ENCODE measurements around the gene CREB3L2. TPM values are rescaled to one million over a fixed set of nuclear protein-coding genes. Genes with fewer than 3 reads are reported as not detected.

Gene CREB3L2
- total RNA-seq, 4 donors from 2014 or later = 10.9 to 24.5 (median 14.1) TPM

DNA sequence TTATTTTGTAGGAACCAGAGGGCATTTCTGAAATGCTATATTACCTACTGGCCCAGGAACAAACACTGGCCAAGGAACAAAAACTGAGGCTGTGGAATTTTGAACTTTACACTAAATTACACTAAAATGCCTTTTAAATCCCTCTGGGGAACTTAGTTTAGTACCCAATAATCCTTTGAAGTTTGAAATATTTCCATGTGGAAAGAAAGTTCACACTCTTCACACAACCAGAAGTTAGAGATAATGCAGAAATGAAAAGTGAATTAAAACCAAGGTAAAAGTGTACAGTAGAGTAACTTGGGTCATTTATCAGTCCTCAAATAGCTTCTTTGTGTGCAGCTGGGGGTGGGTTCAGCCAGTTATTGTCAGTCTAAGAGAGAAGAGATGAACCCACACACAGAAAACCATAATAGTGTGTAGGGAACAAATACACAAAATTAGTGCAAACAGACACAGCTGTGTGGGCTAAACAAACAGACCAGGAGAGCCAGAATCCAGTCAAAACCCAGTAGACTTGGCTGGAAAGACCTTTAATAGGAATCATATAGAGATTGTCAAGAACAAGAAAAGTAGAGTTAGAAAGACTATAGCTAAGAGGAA, 108.6 kb downstream of the CREB3L2 start:
- Histone ChIP-seq H3K36me3 (peaks cover 33% of the 10 kb centered on the region), H3K4me3 (no peak overlapping the region), H3K9me3 (no peaks in the 10 kb centered on the region), H3K27me3 (no peaks in the 10 kb centered on the region), H3K27ac (no peak overlapping the region), H3K4me1 (no peaks in the 10 kb centered on the region)
- DNase-seq (ENCODE audit: low spot score in 2 of 2) = no peak
- TF ChIP-seq POLR2A (IDR thresholded peaks at IDR 0.05) (no peak), EP300 (IDR thresholded peaks at IDR 0.05) (no peak), POLR2AphosphoS5 (IDR thresholded peaks at IDR 0.05) (no peak)
- TF ChIP-seq, protein P1, sequence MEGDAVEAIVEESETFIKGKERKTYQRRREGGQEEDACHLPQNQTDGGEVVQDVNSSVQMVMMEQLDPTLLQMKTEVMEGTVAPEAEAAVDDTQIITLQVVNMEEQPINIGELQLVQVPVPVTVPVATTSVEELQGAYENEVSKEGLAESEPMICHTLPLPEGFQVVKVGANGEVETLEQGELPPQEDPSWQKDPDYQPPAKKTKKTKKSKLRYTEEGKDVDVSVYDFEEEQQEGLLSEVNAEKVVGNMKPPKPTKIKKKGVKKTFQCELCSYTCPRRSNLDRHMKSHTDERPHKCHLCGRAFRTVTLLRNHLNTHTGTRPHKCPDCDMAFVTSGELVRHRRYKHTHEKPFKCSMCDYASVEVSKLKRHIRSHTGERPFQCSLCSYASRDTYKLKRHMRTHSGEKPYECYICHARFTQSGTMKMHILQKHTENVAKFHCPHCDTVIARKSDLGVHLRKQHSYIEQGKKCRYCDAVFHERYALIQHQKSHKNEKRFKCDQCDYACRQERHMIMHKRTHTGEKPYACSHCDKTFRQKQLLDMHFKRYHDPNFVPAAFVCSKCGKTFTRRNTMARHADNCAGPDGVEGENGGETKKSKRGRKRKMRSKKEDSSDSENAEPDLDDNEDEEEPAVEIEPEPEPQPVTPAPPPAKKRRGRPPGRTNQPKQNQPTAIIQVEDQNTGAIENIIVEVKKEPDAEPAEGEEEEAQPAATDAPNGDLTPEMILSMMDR (IDR thresholded peaks at IDR 0.05) = no peak

DNA sequence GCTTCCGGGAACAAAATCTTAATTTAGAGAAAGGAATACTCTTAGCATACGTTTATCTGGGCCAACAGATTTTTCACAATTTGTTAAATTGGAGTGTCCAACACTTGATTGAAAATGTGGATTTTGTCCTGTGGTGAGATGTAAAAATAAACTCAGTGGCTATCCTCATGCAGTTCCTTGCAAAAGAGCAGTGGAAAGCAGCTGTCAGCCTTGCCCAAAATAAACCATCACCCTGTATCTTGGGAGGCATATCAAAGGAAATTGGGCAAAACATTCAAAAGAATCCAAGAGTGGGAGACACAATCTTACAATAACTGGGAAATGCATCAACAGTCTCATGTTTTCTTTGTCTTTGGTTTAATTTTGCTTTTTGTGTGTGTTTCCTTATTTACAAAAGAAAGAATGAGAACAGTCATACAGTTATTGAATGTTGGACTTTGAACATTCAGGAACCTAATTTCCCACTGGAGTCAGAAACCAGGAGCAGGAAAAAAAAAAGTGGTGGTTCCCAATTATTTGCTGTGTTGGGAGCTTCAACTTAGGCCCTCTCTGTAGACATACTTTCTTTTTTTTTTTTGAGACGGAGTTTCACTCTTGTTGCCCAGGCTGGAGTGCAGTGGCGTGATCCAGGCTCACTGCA, 110.8 kb downstream of the CREB3L2 start:
- WGBS = 72% methylated on average over 4 of the region's 4 CpGs
- Histone ChIP-seq H3K4me3 (no peak overlapping the region), H3K27me3 (no peaks in the 10 kb centered on the region), H3K9me3 (no peaks in the 10 kb centered on the region), H3K36me3 (peaks cover 28% of the 10 kb centered on the region), H3K27ac (no peak overlapping the region), H3K4me1 (no peaks in the 10 kb centered on the region)
- DNase-seq (ENCODE audit: low spot score in 2 of 2) = no peak
- TF ChIP-seq POLR2AphosphoS5 (IDR thresholded peaks at IDR 0.05) (no peak), POLR2A (IDR thresholded peaks at IDR 0.05) (no peak), EP300 (IDR thresholded peaks at IDR 0.05) (no peak)
- TF ChIP-seq, protein P1 (IDR thresholded peaks at IDR 0.05) = no peak

DNA sequence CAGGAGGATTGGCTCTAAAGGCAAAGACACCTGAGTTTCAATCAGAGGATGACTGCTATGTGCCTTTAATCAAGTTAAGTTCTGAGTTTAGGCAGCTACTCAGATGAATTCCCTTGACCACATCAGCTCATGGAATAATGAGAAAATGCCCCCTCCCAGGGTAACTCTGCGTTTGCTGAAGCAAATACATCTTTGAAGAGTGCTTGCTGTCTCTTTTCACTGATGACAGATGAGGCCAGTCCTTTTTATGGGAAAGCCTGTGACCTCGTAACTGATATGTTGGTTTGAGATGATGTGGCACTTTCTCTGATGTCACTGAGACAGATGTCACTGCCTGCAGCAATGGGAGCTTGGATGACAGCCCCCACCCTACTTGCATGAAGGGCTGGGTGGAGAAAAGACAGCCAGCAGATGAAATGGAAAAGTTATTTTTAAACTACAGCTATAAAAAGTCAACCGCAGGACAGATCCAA, 111.4 kb downstream of the CREB3L2 start:
- no peak for DNase-seq (ENCODE audit: low spot score in 2 of 2)
- TF ChIP-seq, protein P1 (IDR thresholded peaks at IDR 0.05) = no peak
- no peak for TF ChIP-seq EP300 (IDR thresholded peaks at IDR 0.05)
- no peak for TF ChIP-seq POLR2AphosphoS5 (IDR thresholded peaks at IDR 0.05)
- Histone ChIP-seq H3K36me3 (peaks cover 25% of the 10 kb centered on the region), H3K9me3 (no peaks in the 10 kb centered on the region), H3K27me3 (no peaks in the 10 kb centered on the region), H3K4me1 (no peaks in the 10 kb centered on the region), H3K4me3 (no peak overlapping the region), H3K27ac (no peak overlapping the region)
- 42% methylated on average over 3 of the region's 3 CpGs for WGBS

DNA sequence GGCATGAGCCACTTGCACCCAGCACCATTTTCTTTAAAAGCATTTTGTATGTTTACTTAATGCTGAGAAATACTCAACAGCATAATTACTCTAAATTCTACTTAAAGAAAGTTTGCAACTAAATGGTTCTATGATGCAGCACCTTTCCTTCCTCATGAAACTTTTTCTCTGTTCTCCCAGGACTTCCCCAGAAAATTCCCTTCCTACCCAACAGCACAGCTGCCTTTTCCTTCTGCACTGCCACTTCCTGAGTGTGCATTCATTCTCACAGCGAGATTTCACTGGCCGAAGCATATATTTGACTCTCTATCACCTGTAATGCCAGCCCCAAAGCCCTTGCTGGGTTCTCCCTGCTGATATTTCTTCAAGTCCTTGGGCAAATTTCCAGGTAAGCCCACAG, 113.6 kb downstream of the CREB3L2 start:
- no peaks in the 10 kb centered on the region for H3K4me1 ChIP-seq
- 77% methylated on average over 2 of the region's 2 CpGs for WGBS
- no peaks in the 10 kb centered on the region for H3K9me3 ChIP-seq
- no peak overlapping the region for H3K4me3 ChIP-seq
- TF ChIP-seq POLR2AphosphoS5 (IDR thresholded peaks at IDR 0.05) (no peak), POLR2A (IDR thresholded peaks at IDR 0.05) (no peak), EP300 (IDR thresholded peaks at IDR 0.05) (no peak)
- TF ChIP-seq, protein P1 (IDR thresholded peaks at IDR 0.05) = no peak
- no peaks in the 10 kb centered on the region for H3K27me3 ChIP-seq
- peaks cover 33% of the 10 kb centered on the region for H3K36me3 ChIP-seq
- H3K27ac ChIP-seq = no peak overlapping the region
- DNase-seq (ENCODE audit: low spot score in 2 of 2) = no peak

DNA sequence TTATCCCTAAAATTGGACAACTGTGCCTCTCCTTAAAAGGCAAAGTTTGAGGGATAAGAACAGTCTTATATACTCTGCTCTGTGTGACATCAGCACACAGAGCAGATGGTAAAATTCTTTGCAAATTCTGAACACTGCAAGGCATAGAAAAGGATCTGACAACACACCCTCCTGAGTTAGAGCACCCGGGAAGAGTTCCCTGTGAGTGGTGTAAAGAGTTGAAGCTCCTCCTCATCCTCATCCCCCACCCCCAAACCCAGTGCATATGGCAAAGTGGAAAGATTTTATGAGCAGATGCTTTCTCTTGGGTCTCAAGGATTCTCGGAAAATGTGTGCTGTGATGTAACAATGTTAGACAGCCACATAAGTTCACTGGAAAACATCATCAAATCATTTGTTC, 115.1 kb downstream of the CREB3L2 start:
- H3K36me3 ChIP-seq = peaks cover 46% of the 10 kb centered on the region
- no peak for TF ChIP-seq EP300 (IDR thresholded peaks at IDR 0.05)
- no peak for TF ChIP-seq POLR2A (IDR thresholded peaks at IDR 0.05)
- TF ChIP-seq POLR2AphosphoS5 (IDR thresholded peaks at IDR 0.05) = no peak
- TF ChIP-seq, protein P1 (IDR thresholded peaks at IDR 0.05) = no peak
- no peaks in the 10 kb centered on the region for H3K9me3 ChIP-seq
- no peak overlapping the region for H3K27ac ChIP-seq
- no peak for DNase-seq (ENCODE audit: low spot score in 2 of 2)
- H3K4me1 ChIP-seq = no peaks in the 10 kb centered on the region
- no peaks in the 10 kb centered on the region for H3K27me3 ChIP-seq
- 68% methylated on average over 2 of the region's 2 CpGs for WGBS
- no peak overlapping the region for H3K4me3 ChIP-seq

Data from suprapubic skin (tissue), 4 donors.